ENCODE results near the gene ZNF462. TPM values are rescaled to one million over a fixed set of nuclear protein-coding genes. Genes with fewer than 3 reads are reported as not detected.

Gene ZNF462
- total RNA-seq, 2 donors from 2014 or later = 4.7 to 8.9 TPM

DNA sequence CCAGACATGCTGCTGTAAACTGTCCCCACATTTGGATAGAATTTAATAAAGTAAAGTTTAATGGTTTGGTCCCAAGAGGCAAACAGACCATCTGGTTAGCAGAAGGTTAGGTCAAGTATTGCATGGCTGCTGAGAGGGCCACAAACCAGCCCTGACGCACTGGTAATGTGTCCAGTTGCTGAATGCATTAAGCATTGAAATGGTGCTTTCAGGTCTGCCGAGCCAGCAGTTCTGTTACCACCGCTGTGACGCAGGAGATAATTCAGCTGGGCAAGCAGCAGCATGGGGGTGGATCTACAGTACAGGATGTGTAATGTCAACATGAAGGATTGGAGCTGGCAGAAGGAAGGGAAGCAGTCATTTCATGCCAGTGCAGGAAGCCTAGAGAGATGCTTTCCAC, 16.0 kb downstream of the ZNF462 start:
- TF ChIP-seq, protein P1, sequence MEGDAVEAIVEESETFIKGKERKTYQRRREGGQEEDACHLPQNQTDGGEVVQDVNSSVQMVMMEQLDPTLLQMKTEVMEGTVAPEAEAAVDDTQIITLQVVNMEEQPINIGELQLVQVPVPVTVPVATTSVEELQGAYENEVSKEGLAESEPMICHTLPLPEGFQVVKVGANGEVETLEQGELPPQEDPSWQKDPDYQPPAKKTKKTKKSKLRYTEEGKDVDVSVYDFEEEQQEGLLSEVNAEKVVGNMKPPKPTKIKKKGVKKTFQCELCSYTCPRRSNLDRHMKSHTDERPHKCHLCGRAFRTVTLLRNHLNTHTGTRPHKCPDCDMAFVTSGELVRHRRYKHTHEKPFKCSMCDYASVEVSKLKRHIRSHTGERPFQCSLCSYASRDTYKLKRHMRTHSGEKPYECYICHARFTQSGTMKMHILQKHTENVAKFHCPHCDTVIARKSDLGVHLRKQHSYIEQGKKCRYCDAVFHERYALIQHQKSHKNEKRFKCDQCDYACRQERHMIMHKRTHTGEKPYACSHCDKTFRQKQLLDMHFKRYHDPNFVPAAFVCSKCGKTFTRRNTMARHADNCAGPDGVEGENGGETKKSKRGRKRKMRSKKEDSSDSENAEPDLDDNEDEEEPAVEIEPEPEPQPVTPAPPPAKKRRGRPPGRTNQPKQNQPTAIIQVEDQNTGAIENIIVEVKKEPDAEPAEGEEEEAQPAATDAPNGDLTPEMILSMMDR (IDR thresholded peaks at IDR 0.05) = no peak
- no peak for TF ChIP-seq POLR2A (IDR thresholded peaks at IDR 0.05)
- intact Hi-C loops (cut with DNase I) = no loop called here
- Histone ChIP-seq H3K4me3 (no peak overlapping the region), H3K27ac (peak overlapping the region in 2 of 4 donors; percentile 15 to 31), H3K36me3 (replicated peaks in 1 of 2; ENCODE audit: insufficient read depth in 1 of 2, low read depth in 2 of 2) (no peaks in the 10 kb centered on the region), H3K27me3 (no peaks in the 10 kb centered on the region), H3K4me1 (peaks cover 3% of the 10 kb centered on the region), H3K9me3 (no peaks in the 10 kb centered on the region)
- peak; percentile 37 to 74 (median 55) for DNase-seq
- 34 to 36% methylated on average over 4 of the region's 4 CpGs for WGBS, 2 donors
- ATAC-seq = peak; percentile 79

DNA sequence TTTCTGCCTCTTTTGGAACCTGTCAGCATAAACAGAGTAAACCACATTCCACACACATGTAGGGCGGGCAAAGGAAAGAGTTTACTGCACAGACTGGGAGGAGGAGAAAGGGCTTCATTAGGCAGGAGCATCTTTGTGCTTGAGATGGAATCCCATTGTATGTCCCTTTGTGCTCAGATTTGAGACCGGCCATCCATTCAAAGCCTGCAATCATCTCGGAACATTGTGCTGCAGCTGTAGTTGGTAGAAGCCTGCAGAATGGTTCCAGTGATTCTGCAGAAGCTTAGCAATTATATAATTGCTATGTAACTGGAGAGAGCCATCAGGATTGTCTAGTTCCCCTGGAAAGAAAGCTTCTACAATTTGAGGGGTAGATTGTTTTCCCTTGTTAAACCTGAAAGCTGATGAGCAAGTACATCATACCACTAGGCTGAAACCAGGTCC, 16.5 kb downstream of the ZNF462 start:
- Histone ChIP-seq H3K36me3 (replicated peaks in 1 of 2; ENCODE audit: insufficient read depth in 1 of 2, low read depth in 2 of 2) (no peaks in the 10 kb centered on the region), H3K9me3 (no peaks in the 10 kb centered on the region), H3K27me3 (no peaks in the 10 kb centered on the region), H3K27ac (peak overlapping the region in 2 of 4 donors; percentile 4 to 29), H3K4me1 (peaks cover 3% of the 10 kb centered on the region), H3K4me3 (no peak overlapping the region)
- DNase-seq = no peak
- TF ChIP-seq, protein P1 (IDR thresholded peaks at IDR 0.05) = no peak
- TF ChIP-seq POLR2A (IDR thresholded peaks at IDR 0.05) = no peak
- WGBS, 2 donors = 80 to 84% methylated on average over 3 of the region's 3 CpGs
- intact Hi-C loops (cut with DNase I) = no loop called here
- ATAC-seq = no peak

DNA sequence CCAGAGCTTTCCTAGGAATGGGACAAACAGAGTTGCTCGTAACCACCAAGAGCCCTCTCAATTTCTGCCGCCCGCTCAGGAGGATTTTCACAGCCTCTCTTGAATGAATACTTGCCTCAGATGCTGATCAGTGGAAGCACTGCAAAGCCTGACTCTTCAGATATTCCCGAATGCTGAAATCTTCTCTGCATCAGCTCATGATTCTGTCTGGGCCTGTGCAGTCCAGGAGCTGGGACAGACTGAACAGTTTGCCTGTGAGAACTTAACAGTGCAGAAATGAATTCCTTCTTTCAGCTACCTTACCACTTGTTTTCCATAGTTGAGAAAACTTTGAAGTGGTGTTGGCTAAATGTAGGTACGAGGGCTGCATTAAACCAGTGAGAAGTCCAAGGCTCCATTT, 17.1 kb downstream of the ZNF462 start:
- 95 to 96% methylated on average over 5 of the region's 5 CpGs for WGBS, 2 donors
- no peaks in the 10 kb centered on the region for H3K36me3 ChIP-seq (replicated peaks in 1 of 2; ENCODE audit: insufficient read depth in 1 of 2, low read depth in 2 of 2)
- TF ChIP-seq, protein P1 (IDR thresholded peaks at IDR 0.05) = no peak
- TF ChIP-seq POLR2A (IDR thresholded peaks at IDR 0.05) = no peak
- DNase-seq = no peak
- no peak for ATAC-seq
- peaks cover 3% of the 10 kb centered on the region for H3K4me1 ChIP-seq
- no peak overlapping the region for H3K4me3 ChIP-seq
- peak overlapping the region in 2 of 4 donors; percentile 4 to 9 for H3K27ac ChIP-seq
- no peaks in the 10 kb centered on the region for H3K9me3 ChIP-seq
- intact Hi-C loops (cut with DNase I) = no loop called here
- H3K27me3 ChIP-seq = no peaks in the 10 kb centered on the region

DNA sequence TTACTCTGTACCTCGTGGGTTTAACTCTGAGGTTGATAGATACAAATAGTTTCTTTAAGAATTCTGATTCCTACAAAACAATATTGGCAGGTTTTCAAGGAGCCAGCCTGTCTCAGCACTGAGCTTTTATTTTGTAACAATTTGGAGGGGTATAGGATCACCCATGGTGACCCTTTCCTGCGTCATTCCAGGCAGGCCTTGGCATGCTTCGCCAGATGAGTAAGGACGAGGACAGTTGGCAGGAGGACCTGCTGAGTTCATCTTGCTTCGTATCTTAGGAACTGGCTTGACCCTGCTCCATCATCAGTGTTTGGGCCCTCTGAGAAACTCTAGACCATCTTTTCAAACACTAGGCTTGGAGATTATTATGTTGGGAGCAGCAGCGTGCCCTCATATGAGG, 17.9 kb downstream of the ZNF462 start:
- TF ChIP-seq, protein P1 (IDR thresholded peaks at IDR 0.05) = no peak
- no peak for TF ChIP-seq POLR2A (IDR thresholded peaks at IDR 0.05)
- Histone ChIP-seq H3K27ac (no peak overlapping the region), H3K4me1 (peaks cover 3% of the 10 kb centered on the region), H3K9me3 (no peaks in the 10 kb centered on the region), H3K36me3 (replicated peaks in 1 of 2; ENCODE audit: insufficient read depth in 1 of 2, low read depth in 2 of 2) (no peaks in the 10 kb centered on the region), H3K27me3 (no peaks in the 10 kb centered on the region), H3K4me3 (no peak overlapping the region)
- no peak for DNase-seq
- WGBS, 2 donors = 80 to 84% methylated on average over 6 of the region's 6 CpGs
- intact Hi-C loops (cut with DNase I) = no loop called here
- ATAC-seq = no peak

DNA sequence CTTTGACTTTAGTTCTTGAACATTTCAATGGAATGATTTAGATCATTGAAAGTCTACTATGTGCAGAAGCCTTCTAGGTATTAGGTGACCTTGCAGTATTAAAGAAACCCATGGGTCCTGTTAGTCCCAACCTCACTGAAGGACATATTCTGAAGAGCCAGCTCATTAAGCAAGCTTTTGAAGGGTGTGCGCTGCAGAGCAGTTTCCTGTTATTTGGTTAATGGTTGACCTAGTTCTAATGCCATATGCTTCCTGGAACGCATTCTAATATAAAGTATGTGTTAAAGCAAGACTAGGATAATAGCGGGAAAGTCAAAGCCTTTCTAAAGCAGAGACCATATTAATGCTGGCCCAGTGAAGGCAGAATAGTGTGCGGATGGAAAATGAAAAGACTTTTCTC, 20.1 kb downstream of the ZNF462 start:
- no peak overlapping the region for H3K27ac ChIP-seq
- TF ChIP-seq, protein P1 (IDR thresholded peaks at IDR 0.05) = no peak
- TF ChIP-seq POLR2A (IDR thresholded peaks at IDR 0.05) = no peak
- H3K9me3 ChIP-seq = no peaks in the 10 kb centered on the region
- no peaks in the 10 kb centered on the region for H3K36me3 ChIP-seq (replicated peaks in 1 of 2; ENCODE audit: insufficient read depth in 1 of 2, low read depth in 2 of 2)
- H3K4me1 ChIP-seq = peaks cover 3% of the 10 kb centered on the region
- intact Hi-C loops (cut with DNase I) = no loop called here
- no peaks in the 10 kb centered on the region for H3K27me3 ChIP-seq
- 69% methylated on average over 4 of the region's 4 CpGs for WGBS, 2 donors
- H3K4me3 ChIP-seq = no peak overlapping the region
- ATAC-seq = no peak
- DNase-seq = no peak
